ENCODE measurements around the gene PPP6R2.

The PPP6R2 gene

DNA sequence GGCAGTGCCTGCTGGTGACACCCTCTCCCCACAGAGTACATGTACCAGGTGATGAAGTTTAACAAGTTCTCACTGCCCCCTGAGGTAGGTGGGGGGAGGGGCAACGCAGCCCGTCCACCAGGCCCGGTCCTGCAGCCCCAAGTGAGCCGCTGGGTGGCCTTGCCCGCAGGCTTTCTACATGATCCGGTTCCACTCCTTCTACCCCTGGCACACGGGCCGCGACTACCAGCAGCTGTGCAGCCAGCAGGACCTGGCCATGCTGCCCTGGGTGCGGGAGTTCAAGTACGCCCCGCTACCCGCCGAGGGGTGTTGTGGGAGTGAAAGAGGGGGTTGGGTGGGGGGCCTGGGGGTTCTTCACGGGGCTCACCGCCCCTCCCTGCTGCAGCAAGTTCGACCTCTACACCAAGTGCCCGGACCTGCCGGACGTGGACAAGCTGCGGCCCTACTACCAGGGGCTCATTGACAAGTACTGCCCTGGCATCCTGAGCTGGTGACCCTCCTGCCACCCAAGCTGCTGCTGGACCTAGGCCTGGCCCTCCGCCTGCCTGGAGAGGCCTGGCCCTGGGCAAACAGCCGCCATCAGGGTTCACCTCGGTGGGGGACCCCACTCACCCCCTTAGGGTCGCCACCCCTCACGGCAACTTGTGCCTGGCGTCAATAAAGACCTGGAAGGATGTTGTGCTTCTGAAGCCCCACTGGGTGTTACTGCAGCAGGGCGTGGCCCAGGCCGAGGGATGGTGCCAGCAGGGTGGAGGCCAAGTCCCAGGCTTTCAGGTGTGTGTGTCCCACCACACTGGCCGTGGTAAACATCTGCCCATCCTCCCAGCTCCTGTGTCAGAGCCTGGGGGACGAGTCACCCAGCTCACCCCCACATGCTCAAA lies 146.5 kb downstream of the PPP6R2 start:
- no peak for DNase-seq

DNA sequence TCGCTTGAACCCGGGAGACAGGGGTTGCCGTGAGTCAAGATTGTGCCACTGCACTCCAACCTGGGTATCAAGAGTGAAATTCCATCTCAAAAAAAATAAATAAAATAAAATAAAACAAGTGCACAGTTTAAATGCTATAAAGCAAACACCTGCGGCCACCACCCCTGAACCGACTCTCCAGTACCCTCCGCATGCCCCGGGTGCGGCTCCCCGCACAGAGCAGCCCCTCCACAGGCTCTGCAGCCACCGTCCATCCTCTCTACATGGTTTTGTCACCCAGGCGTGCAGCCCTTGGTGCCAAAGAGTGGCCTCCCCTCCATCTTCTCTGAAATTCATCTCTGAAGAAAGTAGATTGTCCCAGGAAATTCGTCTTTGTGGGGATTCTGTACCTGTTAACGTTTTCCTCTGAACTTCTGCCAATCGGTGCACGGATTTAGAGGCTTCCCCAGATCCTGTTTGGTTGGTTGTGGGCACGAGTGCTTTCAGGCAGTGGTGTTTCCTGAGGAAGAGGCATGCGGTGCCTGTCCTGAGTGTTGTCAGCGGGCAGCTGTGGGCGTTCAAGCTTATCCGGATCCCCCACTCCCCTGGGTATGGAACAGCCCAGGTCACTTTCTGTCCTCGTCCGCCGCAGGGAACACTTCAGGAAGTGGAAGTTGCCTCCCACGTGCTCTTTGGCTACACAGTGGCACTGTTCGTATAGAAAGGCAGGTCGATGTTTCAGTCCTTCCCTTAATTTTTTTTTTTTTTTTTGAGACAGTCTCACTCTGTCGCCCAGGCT lies 147.6 kb downstream of the PPP6R2 start:
- DNase-seq: no peak
